GM19463 (cell line): Measurements from ENCODE around the gene FHIP2A.
"Not testable (repeated sequence)": the region's sequence is repeated elsewhere in the genome, so short reads cannot be mapped to it uniquely, and the experiment has no call there.

ENCODE experiments used
- ATAC-seq: cut with Tn5 transposase; IDR thresholded peaks from one replicate; pipeline ENCODE4 v1.9.1; 2021; ENCODE audit warnings: mild to moderate bottlenecking, moderate library complexity; ENCODE audit not compliant: unreplicated experiment

Gene FHIP2A

DNA sequence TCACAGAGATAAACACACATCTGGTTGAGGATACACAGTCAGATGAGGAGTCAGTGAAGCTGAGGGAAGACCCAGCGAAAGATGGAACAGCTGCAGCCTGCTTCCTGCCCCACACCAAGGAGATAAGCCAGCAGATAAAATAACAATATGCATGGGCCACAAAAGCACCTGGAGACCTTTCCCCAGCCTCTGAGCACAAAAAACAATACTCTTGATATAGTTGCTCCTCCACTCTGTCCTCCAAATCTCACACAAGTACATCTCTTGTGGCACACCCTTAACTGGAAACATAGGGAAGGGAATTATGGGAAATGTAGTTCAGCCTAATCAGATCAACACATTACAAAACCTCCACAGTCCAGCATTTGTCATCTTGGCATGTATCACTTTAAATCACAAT is 9.7 kb upstream of the FHIP2A start:
- ATAC-seq = no peak

DNA sequence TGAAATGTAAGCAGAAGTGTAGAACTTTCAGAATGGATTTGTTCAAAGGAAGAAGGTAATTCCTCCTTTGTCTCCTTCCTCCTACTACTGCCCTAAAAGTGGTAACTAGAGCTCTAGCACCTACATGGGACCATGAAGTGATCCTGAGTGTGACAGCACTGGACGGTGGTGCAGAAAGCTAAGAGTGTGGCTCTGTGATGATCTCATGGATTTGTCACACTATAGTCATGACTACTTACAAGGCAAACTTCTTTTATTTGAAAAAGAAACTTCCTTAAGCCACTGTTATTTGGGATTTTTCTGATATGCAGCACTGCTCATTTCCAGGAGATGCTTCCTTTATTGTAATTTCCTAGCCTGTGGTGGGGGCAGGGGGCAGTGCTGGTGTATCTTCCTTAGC is 5.8 kb upstream of the FHIP2A start:
- ATAC-seq = no peak

DNA sequence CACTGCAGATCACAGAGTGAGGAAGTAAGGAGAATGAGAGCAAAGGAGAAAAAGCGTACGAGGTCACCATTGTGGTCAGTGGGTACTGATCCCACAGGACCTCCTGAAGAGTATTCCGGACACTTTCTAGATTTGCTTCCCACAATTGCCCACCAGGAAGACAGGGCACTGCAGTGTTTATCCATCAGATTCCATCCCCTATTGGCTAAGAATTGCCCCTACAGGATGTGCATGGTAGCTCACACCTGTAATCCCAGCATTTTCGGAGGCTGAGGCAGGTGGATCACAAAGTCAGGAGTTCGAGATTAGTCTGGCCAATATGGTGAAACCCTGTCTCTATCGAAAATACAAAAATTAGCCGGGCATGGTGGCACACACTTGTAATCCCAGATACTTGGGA is 5.3 kb upstream of the FHIP2A start:
- no peak for ATAC-seq

DNA sequence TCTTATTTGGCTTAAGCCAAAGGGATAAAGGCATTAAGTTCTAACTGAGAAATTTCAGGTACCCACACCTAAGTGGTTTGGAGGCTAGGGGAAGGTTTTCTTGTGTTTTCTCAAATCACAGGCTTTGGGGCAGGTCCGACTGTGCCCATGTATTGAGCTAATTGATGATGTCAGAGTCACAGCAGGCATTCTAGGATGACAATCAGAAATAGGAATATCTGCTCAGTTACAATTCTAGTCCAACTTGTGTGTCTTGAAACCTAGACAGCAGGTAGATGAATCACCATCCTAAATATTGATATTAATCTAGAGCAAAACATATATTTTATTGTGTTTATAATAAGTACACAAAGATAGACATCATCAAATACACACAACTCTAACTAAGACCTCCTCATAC is 2.3 kb upstream of the FHIP2A start:
- ATAC-seq = no peak

DNA sequence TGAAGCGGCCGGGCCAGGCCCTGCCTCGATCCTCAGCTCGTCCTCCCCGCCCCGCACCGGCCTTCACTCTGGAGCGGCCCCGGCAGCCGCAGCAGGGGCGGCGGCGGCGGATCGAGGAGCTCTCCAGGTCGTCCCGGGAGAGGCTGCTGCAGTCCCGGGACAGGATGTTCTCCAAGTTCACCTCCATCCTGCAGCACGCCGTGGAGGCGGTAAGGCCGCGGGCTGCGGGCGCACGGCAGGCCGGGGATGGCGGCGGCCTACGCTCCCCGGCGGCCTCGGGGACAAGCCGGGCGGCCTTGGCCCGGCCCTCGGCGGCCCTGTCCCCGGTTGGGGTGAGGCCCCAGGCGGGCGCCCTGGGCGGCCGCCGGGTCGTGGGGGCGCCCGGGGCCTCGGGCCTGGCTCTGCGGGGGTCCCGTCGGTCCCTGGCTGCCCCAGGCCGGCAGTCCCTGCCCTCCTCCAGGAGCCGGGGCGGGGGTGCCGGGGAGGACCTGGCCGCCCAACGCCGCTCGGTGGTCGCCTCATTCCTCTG is 399 bp downstream of the FHIP2A start:
- ATAC-seq = peak; percentile 34

DNA sequence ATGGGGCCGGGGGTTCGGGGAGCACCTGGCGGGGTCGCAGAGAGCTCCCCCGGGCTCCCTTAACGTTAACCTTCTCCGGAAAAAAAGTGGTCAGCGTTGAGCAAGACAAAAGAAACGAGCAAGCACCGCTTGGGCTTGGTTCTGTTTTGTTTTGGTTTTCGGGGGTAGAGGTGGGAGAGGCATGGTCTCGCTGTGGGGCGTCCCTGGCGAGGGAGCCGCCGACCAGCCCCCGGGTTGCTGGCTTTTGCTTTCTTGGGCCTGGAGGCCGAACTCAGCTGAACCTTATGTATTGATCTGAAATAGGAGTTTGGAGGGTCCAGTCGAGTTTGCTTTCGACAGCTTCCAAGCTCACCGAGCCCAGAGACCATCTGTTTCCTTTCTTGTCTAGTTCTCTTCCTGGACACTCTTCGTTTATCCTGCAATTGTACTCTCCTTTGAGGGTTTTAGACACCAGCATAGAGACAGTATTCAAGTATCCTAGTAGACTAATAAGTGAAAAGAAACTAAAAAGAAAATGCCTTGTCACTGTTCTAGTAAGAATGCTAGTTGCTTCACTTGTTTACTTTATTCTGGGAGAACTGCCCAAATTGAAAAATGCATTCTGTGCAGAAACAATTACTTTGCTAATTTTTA is 980 bp downstream of the FHIP2A start:
- ATAC-seq = peak; percentile 18

DNA sequence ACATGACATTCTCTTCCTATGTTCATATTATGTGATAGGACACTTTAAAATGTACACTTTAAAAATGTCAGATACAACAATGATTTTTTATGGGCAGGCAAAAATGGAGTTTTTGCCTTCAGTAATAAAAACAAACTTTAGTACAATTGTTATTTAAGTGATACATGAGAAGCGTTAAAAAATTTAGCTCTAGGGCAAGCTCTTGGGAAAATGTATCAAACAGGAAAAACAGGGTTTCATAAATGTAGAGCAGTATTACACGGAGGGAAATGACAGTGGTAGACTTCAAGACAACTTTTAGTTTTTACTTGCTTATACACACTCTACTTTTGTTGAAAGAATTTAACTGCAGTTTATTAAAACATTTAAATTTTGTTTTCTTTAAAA is 1.5 kb downstream of the FHIP2A start:
- ATAC-seq = no peak

DNA sequence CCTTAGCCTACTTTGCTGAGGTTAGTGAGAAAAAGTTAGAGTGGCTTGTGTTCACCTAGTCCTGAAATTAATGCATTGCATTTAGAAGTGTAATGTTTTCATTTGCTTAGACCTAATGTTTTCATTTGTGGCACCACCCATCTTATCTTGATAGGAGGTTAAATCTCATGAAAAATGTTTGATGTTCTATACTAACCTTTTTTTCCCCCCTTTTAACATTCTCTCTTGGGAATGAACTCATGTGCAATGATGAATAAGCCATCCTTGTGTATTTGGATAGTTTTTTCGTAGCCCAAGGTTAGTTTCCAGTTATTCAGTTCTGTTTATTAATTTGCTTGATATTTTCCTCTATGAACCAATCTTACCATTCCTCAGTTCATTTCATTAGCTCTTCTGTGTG is 2.8 kb downstream of the FHIP2A start:
- no peak for ATAC-seq

DNA sequence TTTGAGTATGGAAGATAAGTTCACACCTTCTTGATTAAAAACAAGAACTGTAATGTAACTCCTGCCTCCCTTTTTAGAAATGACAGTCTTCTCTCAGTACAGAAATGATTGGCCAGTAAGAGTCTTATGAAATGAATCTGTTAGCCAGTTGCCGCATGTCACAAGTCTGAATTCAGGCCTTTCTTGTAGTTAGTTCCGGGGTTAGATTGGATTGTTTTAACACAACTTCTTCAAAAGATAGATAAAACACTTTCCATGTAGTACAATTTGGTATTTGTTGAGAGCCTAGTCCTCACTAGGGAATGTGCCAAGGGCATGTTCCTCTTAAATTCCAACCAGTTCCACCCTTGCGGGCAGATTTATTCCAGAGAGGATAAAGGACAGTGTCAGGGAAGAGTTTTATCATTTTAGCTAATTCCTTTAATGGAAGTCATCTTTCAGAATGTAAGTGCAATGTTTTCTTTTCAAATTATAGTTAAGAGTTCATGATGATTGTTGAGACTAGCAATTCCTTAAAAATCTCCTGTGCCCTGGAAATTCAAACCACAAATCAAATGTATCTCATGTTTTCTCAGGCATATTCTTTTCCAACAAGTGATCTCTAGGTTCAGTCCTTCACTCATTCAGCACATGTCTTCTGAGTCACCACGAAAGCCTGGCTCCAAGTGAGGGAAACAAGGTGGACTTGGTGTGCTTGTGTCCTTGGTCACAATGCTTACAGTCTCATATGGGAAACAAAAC is 4.1 kb downstream of the FHIP2A start:
- peak; percentile 37 for ATAC-seq

DNA sequence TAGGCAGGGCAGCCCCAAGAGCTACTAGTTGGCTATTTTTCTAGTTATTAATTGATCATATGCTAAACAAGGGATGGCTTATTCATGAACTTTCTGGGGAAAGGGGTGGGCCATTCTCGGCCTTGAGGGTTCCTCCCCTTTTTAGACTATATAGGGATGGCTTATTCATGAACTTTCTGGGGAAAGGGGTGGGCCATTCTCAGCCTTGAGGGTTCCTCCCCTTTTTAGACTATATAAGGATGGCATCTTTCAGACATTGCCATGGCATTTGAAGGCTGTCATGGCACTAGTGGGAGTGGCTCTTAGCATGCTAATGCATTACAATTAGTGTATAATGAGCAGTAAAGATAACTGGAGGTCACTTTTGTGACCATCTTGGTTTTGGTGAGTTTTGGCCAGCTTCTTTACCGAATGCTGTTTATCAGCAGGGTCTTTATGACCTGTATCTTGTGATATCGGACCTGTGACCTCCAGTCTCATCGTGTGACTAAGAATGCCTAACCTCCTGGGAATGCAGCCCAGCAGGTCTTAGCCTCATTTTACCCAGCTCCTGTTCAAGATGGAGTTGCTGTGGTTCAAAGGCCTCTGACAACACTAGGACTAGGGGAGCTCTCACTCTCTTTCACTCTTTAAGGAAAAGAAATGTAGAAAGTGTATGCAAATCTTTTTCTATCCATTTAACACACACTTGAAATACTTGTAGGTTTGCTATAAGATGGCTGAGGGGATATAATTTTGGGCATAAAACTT is 7.8 kb downstream of the FHIP2A start:
- ATAC-seq = no peak

DNA sequence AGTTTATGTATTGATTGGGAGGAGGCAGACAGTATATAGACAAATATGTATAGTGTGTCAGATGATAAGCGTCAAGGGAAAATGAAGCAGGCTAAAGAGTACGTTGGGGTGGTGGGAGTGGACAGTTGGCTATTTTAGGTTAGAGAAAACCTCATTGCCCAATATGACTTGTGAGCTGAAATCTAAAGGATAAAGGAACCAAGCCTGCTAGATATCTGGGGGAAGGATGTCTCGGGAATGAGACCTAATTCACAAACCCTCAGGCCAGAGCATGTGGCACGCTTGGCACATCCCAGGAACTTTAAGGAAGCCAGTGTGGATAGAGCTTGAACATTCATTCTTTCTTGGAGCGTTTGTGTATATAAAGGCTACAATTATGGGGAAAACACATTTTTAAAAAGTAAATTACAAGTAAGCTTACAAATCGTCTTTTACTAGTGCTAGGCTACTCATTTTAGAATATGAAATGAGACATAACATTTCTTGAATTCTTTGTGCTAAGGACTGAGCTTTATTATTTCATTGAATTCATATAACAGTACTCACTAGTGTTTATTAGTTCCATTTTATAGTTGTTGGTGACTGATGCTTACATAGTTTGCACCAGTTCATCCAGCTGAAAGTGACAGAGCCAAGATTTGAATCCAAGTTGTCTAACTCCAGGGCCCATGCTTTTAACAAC is 9.7 kb downstream of the FHIP2A start:
- no peak for ATAC-seq

DNA sequence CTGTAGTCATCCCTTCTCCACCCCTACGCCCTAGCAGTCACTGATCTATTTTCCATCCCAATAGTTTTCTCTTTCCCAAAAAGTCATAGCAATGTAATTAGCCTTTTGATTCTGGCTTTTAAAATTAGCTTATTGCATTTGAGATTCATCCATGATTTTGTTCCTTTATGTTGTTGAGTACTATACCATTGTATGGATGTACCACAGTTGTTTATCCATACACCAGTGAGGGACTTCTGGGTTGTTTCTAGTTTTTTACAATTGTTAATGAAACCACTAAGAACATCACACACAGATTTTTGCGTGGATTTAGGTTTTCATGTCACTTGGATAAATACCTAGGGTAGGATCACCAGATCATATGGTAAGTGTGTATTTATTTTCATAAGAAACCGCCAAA is 16.1 kb downstream of the FHIP2A start:
- no peak for ATAC-seq

DNA sequence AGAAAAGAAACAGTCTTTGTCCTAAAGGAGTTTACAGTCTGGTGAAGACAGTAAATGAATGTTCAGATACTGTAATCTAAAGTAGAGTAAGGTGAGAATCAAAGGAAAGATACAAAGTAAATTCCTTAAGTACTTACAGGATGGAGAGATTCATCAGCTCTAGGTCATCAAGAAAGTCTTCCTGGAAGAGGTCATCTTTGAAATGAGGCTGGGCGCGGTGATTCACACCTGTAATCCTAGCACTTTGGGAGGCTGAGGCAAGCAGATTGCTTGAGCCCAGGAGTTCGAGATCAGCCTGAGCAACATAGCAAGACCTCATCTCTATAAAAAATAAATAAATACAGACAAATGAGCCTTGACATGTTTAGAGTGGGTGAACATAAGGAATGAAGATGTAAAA is 18.3 kb downstream of the FHIP2A start:
- ATAC-seq = no peak

DNA sequence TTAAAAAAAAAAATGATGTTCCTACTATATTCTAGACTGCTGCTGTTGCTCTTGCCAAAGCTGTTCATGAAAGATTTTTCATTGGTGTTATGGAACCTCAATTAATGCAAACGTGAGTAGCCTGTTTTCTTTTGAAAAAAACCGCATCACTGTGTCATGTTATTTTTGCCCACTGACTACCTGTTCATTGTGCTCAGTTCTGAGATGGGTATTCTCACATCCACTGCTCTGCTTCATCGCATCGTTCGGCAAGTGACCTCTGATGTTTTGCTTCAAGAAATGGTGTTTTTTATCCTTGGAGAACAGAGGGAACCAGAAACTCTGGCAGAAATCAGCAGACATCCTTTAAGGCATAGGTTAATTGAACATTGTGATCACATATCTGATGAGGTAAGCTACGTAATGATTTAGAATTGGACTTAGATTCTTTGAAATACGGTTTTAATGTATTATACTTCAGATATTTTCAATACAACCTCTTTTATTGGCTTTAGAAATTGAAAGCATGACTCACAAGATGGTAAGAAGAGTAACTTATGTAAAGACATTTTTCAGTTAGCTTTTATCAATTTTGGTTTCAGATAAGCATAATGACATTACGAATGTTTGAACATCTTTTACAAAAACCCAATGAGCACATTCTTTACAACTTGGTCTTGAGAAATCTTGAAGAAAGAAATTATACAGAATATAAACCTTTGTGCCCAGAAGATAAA is 24.6 kb downstream of the FHIP2A start:
- no peak for ATAC-seq

DNA sequence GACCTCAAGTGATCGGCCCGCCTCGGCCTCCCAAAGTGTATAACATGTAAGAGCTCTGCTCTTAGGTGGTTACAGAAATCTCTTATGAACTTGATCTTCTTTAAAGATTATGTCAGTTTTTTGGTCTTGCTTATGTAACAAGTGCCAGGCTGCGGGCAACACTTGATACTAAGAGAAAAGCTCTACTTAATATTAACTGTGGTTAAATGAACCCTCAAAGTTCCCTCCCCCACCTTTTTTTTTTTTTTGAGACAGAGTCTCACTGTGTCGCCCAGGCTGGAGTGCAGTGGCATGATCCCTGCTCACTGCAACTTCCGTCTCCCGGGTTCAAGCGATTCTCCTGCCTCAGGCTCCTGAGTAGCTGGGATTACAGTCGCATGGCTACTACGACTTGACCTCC is 25.9 kb downstream of the FHIP2A start:
- not testable (repeated sequence) for ATAC-seq

DNA sequence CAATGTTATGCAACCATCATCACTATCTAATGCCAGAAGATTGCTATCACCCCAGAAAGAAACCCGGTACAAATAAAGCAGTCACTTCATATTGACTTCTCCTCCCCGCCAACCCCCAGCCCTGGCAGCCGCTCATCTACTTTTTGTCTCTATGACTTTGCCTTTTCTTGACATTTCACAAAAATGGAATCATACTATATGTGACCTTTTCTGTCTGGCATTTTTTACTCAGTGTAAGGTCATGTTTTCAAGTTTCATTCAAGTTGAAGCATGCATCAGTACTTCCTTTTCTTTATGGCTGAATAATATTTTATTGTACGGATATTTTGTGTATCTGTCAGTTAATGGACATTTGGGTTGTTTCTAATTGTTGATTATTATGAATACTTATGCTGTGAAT is 28.1 kb downstream of the FHIP2A start:
- ATAC-seq = no peak

DNA sequence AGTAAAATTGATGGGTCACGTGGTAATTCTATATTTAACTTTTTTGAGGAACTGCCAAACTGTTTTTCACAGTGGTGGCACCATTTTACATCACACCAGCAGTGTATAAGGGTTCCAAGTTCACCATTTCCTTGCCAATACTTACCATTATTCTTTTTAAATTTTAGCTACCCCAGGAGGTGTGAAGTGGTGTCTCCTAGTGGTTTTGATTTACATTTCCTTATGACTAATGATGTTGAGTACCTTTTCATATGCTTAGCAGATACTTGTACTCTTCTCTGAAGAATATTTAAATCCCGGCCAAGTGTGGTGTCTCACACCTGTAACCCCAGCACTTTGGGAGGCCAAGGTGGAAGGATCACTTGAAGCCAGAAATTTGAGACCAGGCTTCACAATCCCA is 28.5 kb downstream of the FHIP2A start:
- ATAC-seq = no peak

DNA sequence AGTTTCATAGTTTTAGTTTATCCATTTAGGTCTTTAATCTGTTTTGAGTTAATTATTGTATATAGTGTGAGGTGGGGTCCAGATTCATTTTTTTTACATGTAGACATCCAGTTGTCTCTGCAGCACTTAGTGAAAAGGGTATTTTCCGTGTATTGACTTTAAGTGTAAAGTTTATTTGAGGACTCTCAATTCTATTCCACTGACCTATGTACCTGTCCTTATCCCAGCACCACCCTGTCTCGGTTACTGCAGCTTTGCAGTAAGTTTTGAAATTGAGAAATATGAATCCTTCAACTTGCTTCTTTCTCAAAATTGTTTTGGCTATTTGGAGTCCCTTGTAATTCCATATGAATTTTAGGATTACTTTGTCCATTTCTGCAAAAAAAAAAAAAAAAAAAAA is 29.8 kb downstream of the FHIP2A start:
- no peak for ATAC-seq

DNA sequence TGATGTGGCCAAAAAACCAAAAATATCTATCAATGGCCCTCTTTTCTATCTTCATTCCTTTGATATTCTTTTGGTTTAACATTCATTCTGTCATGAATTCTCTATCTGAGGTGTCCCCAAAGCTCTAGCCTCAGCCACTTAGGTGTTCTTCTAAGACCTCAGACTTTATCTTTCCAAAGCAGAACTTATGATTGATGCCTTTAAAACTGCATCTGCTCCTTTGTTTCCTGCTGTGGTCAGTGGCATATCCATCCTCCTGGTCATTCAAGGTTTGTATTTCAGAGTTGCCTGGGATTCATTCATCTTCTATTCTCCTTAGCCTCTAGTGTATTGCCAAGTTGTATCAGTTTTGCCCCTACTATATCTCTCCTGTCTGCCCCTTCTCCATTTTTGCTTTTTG is 30.6 kb downstream of the FHIP2A start:
- no peak for ATAC-seq

DNA sequence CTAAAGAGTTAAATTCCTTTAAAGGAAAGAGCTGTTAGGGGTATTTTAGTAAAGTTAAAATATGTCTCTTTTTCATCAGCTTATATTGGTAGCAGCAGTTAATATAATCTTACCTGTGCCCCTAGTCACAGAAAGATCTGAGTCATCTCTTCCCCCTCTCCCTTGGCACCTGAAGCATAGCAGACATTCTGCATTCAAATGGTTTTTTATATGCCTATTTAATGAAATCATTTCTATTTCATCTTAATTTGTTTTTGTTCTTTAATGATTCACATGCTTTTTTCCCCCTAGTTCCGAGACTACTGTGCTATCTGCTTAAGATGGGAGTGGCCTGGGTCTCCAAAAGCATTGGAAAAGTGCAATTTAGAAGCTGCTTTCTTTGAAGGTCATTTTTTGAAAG is 33.3 kb downstream of the FHIP2A start:
- ATAC-seq = no peak
